Endometrial microvascular endothelial cells (primary cell): ENCODE measurements around the gene PLCB1. TPM values are rescaled to one million over a fixed set of nuclear protein-coding genes. Genes with fewer than 3 reads are reported as not detected.
"Not testable (repeated sequence)": the region's sequence is repeated elsewhere in the genome, so short reads cannot be mapped to it uniquely, and the experiment has no call there.

ENCODE experiments used
- in situ Hi-C: cut with HindIII; loops from 2 replicates; pipeline ENCODE4 v1.10.0; 2017; ENCODE audit warnings: low sequenced_read_pairs, low pct_unique_long_range_greater_than_20kb; ENCODE audit errors: inconsistent ontology term
- total RNA-seq: library from RNA; depleted of rRNA; stranded (reverse); fragments of >200 nt; gene quantifications from one replicate; pipeline ENCODE4 v1.2.3, GENCODE V29; 2015; ENCODE audit errors: inconsistent ontology term

Gene PLCB1
- total RNA-seq, result 16.1 TPM

DNA sequence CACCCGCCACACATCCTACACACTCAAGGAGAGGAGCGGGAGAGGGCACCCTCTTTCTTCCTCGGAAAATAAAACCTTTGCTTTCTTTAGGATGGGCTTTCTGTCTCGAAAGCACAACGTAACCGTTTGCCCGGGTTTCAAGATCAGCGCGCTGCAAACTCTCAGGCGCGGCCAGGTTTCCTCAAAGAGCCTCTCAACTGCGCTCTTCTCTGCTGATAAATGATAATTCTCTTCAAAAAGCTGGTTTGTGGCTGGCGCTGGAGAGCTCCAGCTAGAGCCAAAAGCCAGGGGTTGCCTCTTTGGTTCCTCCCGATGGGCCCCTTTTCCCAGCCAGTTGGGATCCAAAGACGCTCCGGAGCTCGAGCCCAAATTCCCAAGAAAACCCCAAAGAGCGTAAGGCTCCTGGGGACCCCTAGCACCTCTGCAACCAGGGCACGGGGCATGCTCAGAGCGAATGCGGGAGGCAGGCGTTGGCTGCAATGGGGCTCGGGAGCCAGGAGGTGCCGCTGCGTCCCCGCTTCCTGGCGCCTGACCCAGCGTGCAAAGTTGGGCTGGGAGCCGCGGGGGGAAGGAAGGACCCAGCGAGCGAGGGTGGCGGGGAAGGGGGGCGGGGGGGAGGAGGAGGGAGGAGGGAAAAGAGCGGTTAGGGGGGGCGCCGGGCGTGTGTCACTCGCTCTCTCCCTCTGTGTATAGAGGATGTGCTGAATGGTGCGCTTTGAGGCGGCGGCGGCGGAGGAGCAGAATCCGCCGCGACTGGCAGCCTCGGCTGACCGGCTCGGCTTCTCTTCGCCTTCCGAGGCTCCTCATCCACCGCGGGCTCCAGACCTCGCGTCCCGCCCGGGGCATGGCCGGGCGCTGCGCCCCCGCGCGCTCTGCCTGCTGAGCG lies at the start of gene PLCB1:
Gene PLCB1, plus strand, starts transcription at position 669 of the 886 bp plus-strand sequence. CDS start 386 bp downstream, outside the sequence.
- in situ Hi-C loops, result loop anchor here (10.0 to 25.0 kb wide), 2 partner anchors 263 to 580 kb away; no protein-coding TSS in a partner anchor

DNA sequence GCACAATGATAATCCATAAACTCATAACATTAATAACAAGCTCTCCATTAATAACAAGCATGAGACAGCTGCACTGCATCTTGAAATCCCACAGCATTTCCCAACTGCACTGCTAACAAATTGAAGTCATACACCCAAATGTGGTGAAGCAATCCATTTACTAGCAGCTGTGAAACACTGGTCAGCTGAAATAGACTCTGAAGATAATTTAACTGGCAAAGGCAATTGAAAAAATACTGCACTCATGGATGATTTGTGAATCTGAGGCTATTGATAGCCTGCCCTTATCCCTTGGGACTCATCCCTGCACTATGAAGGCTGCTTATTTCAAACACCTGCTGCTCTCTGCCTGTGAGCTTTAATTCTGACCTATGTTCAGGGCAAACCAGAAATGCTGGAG lies 49.1 kb upstream of the PLCB1 start:
- in situ Hi-C loops, result no loop called here

GRCh38 chr20:8089668-8090067 lies 42.4 kb upstream of the PLCB1 start:
- in situ Hi-C loops, result no loop called here

DNA sequence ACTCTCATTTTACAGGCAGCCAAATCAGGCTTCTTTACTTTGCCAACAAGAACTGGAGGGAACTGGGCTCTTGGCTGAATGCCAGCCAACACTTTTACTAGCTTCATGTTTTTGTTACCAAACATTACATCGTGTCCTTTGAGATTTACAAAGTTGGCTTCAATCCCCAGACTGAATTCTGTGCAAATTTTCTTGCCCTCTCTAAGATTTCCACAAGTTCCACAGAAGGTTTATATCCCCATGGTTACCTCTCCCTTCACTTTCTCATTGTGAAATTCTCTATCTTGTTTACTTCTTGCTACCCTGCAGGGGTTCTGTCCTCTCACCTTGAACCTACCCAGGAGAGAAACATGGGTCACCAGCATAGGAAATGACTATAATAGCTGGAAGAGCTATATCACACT lies 37.6 kb upstream of the PLCB1 start:
- in situ Hi-C loops, result no loop called here

GRCh38 chr20:8094850-8095249 lies 37.2 kb upstream of the PLCB1 start:
- in situ Hi-C loops, result no loop called here

- in situ Hi-C loops, result no loop called here
Observed at GRCh38 chr20:8095648-8096572, 36.2 kb upstream of the PLCB1 start.

DNA sequence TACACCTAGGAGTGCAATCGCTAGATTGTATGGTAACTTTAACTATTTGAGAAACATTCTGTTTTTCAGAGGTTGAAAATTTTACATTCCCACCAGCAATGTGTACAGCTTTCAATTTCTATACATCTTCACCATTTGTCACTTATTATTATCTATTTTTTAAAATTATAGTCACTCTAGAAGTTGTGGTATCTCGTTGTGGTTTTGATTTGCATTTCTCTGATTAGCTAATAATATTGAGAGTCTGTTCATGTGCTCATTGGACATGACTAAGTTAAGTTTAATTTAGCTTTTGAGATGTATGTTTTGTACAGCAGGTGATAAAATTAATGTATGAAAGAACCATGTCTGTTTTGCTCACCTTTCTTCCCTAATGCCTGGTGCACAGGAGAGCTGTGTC lies 34.8 kb upstream of the PLCB1 start:
- in situ Hi-C loops, result no loop called here

GRCh38 chr20:8104252-8104651 lies 27.8 kb upstream of the PLCB1 start:
- in situ Hi-C loops, result no loop called here

- in situ Hi-C loops, result not testable (repeated sequence)
Observed at GRCh38 chr20:8114612-8115011, 17.5 kb upstream of the PLCB1 start.

DNA sequence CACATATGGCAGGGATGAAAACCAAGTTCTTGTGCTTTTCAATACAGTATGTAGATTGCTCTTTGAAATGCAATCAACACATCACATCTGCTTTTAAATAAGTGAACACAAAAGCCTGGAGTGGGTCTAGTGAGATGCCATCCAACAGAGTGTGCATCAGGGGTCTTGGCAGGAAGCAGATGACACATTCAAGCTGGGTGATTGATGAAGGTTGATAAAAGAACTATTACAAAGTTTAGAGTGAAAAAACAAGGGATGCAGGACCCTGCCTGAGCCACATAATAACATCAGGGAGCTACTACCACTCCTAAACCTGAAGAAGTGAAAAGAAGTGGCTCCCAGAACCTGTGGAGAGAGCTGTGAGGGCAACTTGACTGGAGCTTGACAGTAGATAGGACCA lies 16.6 kb upstream of the PLCB1 start:
- in situ Hi-C loops, result no loop called here

DNA sequence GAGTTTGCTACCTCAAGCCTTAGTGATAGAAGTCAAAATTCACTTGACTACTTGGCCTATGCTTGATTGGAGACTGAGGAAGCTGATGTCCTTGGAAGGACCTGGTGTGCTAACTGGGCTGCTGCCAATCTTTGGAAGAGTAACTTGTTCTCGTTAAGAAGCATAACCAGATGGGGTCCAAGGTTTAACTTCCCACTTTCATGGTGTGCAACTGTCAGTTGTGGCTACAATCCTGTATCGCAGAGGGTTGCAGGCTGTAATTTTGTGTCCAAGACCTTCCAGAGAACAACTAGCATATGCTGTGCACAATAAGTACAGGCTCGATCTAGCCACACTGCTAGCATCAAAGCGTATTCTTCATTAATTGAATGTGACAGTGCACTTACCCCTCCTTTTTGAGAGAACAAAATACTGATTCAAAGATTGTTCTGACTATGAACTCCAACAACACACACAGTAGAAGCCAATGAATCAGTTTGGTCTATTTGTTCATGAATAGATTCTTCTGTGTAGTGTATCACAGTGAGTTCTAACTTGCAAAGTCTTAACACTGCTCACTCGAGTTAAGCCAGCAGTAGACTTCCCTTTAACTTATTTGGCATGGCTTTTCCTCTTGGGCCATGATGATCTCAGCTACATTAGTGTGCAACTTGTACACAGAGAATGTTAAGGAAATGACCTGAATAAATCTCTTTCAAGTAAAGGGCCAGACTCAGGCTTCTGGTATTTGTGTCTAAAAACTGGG lies 15.8 kb upstream of the PLCB1 start:
- in situ Hi-C loops, result no loop called here

- in situ Hi-C loops, result no loop called here
Observed at GRCh38 chr20:8117636-8118035, 14.4 kb upstream of the PLCB1 start.

- in situ Hi-C loops, result no loop called here
Observed at GRCh38 chr20:8118039-8118438, 14.0 kb upstream of the PLCB1 start.

DNA sequence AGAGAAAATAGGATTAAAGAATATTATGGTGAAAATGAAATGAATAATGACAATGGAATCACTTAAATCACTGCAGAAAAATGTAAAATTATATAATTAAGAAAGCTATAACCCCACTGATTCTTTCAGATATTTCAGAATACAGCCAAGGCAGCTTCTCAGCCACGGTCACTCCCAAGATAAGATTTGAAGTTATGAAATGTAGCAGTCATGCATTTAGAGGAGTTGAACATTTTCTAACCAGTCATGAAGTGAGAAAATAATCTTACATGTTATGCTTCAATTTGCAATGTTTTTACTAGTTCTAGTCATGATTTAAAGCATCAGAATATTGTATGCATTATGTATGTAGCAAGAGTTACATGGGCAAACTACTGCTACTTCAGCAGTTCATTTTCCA lies 13.3 kb upstream of the PLCB1 start:
- in situ Hi-C loops, result no loop called here

DNA sequence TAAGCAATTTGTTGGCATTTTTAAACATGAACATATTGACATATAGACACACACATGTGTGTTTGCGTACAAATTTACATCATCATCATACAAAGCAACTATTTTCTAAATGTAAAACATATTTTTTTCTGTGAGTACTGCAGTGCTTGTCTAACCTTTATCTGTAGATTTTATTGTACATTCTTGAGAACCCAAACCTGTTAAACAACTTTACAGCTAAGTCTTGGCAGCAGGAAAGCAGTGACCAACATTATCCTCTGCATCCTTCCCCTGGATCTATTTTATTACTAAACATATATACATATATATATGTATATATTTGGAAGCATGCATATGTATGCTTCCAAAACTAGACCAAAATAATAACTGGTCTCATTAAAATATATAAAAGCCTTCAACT lies 10.4 kb upstream of the PLCB1 start:
- in situ Hi-C loops, result no loop called here

DNA sequence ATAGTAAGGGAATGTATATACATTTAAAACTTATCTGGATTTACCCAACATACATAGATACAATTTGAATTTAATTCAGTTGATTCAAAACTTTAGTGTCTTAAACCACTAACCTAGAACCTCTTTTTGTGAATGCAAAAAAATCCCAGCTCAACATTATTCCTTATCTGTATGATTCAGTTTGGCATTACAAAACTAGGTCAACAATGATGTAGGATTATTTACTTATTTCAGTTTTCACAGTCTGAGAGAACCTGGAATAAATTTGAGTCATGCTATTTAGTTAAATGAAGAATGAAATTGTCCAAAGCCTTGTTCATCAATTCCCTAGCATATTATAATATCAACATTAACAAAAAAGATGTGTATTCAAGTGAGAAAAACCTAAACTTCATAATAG lies 7.4 kb upstream of the PLCB1 start:
- in situ Hi-C loops, result loop anchor here (25.0 kb wide), 1 partner anchor 588 kb away; no protein-coding TSS in a partner anchor

GRCh38 chr20:8126181-8126580 lies 5.9 kb upstream of the PLCB1 start:
- in situ Hi-C loops, result loop anchor here (25.0 kb wide), 1 partner anchor 586 kb away; no protein-coding TSS in a partner anchor

- in situ Hi-C loops, result loop anchor here (25.0 kb wide), 1 partner anchor 585 kb away; no protein-coding TSS in a partner anchor
Observed at GRCh38 chr20:8126841-8127378, 5.2 kb upstream of the PLCB1 start.
